ENCODE measurements around the gene PACSIN2.

GRCh38 chr22:42881982-42882656 lies 132.8 kb downstream of the PACSIN2 start:
- no peak for TF ChIP-seq POLR2AphosphoS5 (IDR thresholded peaks at IDR 0.05)
- TF ChIP-seq CTCF (IDR thresholded peaks at IDR 0.05): no peak
- TF ChIP-seq POLR2A (IDR thresholded peaks at IDR 0.05): no peak
